Measurements from ENCODE around the gene PANX3. TPM values are rescaled to one million over a fixed set of nuclear protein-coding genes. Genes with fewer than 3 reads are reported as not detected.

The PANX3 gene
- total and polyA plus RNA-seq, 9 of the 15 experiments (the other 6 are each of a cell fraction or from before 2014, with no cell fraction given) = 0.09 to 0.69 (median 0.39) TPM

DNA sequence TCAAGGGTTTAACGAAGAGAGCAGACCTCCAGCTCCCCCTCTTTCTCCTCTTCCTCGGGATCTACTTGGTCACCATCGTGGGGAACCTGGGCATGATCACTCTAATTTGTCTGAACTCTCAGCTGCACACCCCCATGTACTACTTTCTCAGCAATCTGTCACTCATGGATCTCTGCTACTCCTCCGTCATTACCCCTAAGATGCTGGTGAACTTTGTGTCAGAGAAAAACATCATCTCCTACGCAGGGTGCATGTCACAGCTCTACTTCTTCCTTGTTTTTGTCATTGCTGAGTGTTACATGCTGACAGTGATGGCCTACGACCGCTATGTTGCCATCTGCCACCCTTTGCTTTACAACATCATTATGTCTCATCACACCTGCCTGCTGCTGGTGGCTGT lies 41.1 kb upstream of the PANX3 start:
- Histone ChIP-seq H2AFZ (ENCODE audit: low read depth, low read length) (no peak overlapping the region), H3K79me2 (ENCODE audit: control insufficient read depth, insufficient read depth, low read length) (no peaks in the 10 kb centered on the region), H3K4me2 (ENCODE audit: insufficient read depth, low read length) (no peak overlapping the region), H3K4me1 (replicated peaks in 1 of 2; ENCODE audit: control insufficient read depth in 2 of 2, insufficient read depth in 2 of 2, low read length in 2 of 2) (no peaks in the 10 kb centered on the region), H3K36me3 (ENCODE audit: control insufficient read depth, insufficient read depth, low read length) (no peaks in the 10 kb centered on the region), H3K9ac (ENCODE audit: insufficient read depth in 1 of 2, low read depth in 2 of 2, low read length in 2 of 2) (no peak overlapping the region), H3K4me3 (no peak overlapping the region), H3K27ac (ENCODE audit: extremely low read depth, low read depth, low read length) (no peak overlapping the region), H3K27me3 (ENCODE audit: control insufficient read depth in 2 of 2, insufficient read depth in 2 of 2, low read length in 2 of 2) (peaks cover 0 to 9% of the 10 kb centered on the region in 2 experiments; a peak in 1 of 5 replicates), H4K20me1 (replicated peaks; ENCODE audit: control insufficient read depth, insufficient read depth, low read length) (no peaks in the 10 kb centered on the region), H3K9me3 (replicated peaks; ENCODE audit: control insufficient read depth, insufficient read depth, low read depth, low read length) (no peaks in the 10 kb centered on the region), H3K9me1 (ENCODE audit: control insufficient read depth, insufficient read depth, low read length) (no peaks in the 10 kb centered on the region)
- ChIA-PET CTCF (ENCODE audit: low intra/inter-chr PET ratio) (no interaction called here), POLR2A (no interaction called here)
- TF ChIP-seq TGIF2 (CRISPR knock-in tag; IDR thresholded peaks at IDR 0.05) = no peak
- no peak for TF ChIP-seq NCOR1 (IDR thresholded peaks at IDR 0.05)
- no peak for TF ChIP-seq SRSF9 (IDR thresholded peaks at IDR 0.05; ENCODE audit: borderline replicate concordance, low read depth, low read length)
- TF ChIP-seq BCL6 (CRISPR knock-in tag; IDR thresholded peaks at IDR 0.05) = no peak
- no peak for TF ChIP-seq HDAC6 (IDR thresholded peaks at IDR 0.05; ENCODE audit: low read depth, low read length)
- TF ChIP-seq ZBTB26 (CRISPR knock-in tag; IDR thresholded peaks at IDR 0.05) = no peak
- TF ChIP-seq TAF1 (IDR thresholded peaks at IDR 0.05; ENCODE audit: control insufficient read depth, extremely low read depth, insufficient read depth, low read length, severe bottlenecking) = no peak
- no peak for TF ChIP-seq MTF1 (CRISPR knock-in tag; IDR thresholded peaks at IDR 0.05; ENCODE audit: borderline replicate concordance)
- TF ChIP-seq CREM (IDR thresholded peaks at IDR 0.05; ENCODE audit: low read depth) = no peak
- no peak for TF ChIP-seq KDM4B (IDR thresholded peaks at IDR 0.05; ENCODE audit: borderline replicate concordance in 2 of 2, low read depth in 1 of 2)
- TF ChIP-seq RHOXF2B (CRISPR knock-in tag; conservative IDR thresholded peaks at IDR 0.05) = no peak
- no peak for TF ChIP-seq BCOR (IDR thresholded peaks at IDR 0.05)
- TF ChIP-seq NR2C2 (CRISPR knock-in tag; IDR thresholded peaks at IDR 0.05) = no peak
- TF ChIP-seq NR2C2 (tag; IDR thresholded peaks at IDR 0.05) = no peak
- ATAC-seq = no peak
- intact Hi-C loops (cut with micrococcal nuclease) = no loop called here
- DNase-seq (ENCODE audit: extremely low read depth in 1 of 4, low spot score in 3 of 4) = no peak
- WGBS (ENCODE audit: insufficient coverage, low coverage, missing lambda C conversion rate) = 7% methylated on average over 7 of the region's 7 CpGs
- BruUV-seq (replicated peaks) = no TSS peak
- no peak for FAIRE-seq
- in situ Hi-C loops (cut with MboI) = no loop called here

Data from K562 (cell line).